ENCODE results near the gene C14orf119. TPM values are rescaled to one million over a fixed set of nuclear protein-coding genes. Genes with fewer than 3 reads are reported as not detected.

C14orf119 gene
- total and polyA plus RNA-seq, 3 donors from 2014 or later = 17.7 to 60.8 (median 26.9) TPM

DNA sequence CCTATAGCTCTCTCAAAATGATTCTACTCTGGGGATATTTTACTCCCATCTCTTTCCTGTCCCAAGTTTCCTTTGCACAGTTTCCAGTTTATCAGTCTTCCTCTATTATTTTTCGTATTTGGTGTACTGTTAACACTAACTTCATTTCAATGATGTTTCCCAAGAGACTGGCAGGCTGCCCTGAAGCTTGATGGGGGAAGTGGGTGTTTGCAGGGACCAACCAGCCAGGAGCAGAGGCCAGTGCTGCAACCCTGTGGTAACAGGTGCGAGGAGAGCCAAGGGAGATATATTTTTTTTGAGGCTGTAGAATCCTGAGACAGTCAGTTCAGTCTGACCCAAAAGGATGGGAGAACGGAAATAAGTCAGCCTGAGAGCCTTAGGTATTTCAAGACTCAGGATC, 35.6 kb downstream of the C14orf119 start:
- intact Hi-C loops (cut with DNase I; ENCODE audit: low total_unique reads) = no loop called here
- no peak overlapping the region for H3K27ac ChIP-seq
- no peak for TF ChIP-seq POLR2A (IDR thresholded peaks at IDR 0.05)
- TF ChIP-seq, protein P1, sequence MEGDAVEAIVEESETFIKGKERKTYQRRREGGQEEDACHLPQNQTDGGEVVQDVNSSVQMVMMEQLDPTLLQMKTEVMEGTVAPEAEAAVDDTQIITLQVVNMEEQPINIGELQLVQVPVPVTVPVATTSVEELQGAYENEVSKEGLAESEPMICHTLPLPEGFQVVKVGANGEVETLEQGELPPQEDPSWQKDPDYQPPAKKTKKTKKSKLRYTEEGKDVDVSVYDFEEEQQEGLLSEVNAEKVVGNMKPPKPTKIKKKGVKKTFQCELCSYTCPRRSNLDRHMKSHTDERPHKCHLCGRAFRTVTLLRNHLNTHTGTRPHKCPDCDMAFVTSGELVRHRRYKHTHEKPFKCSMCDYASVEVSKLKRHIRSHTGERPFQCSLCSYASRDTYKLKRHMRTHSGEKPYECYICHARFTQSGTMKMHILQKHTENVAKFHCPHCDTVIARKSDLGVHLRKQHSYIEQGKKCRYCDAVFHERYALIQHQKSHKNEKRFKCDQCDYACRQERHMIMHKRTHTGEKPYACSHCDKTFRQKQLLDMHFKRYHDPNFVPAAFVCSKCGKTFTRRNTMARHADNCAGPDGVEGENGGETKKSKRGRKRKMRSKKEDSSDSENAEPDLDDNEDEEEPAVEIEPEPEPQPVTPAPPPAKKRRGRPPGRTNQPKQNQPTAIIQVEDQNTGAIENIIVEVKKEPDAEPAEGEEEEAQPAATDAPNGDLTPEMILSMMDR (IDR thresholded peaks at IDR 0.05) = no peak
- 69 to 74% methylated on average over 3 of the region's 3 CpGs for WGBS, 2 donors
- H3K36me3 ChIP-seq (ENCODE audit: low read depth, missing control alignments) = no peaks in the 10 kb centered on the region
- H3K4me3 ChIP-seq = no peak overlapping the region
- DNase-seq = no peak
- H3K9me3 ChIP-seq = no peaks in the 10 kb centered on the region
- H3K27me3 ChIP-seq = no peaks in the 10 kb centered on the region
- H3K4me1 ChIP-seq = peaks cover 7% of the 10 kb centered on the region

DNA sequence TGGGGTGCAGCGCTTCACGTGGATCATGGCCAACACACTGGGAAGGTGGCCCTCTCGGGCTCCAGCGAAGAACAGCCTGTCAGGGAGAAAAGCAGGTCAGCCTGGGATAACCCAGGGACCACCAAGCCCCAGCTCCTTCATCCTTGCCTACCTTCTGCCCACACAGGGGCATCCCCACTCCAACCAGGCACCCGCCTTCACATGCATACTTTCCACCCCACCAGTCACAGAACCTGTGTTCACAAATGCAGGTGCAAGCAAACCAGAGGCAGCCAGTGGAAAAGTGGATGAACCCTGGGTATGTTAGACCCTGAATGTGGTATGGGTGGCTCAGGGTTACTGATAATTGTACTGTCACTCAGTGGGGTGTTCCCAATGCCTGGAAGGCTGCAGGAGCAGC, 36.2 kb downstream of the C14orf119 start:
- TF ChIP-seq, protein P1 (IDR thresholded peaks at IDR 0.05) = no peak
- TF ChIP-seq POLR2A (IDR thresholded peaks at IDR 0.05) = no peak
- H3K4me1 ChIP-seq = peaks cover under 1% of the 10 kb centered on the region
- intact Hi-C loops (cut with DNase I; ENCODE audit: low total_unique reads) = no loop called here
- WGBS, 2 donors = 89 to 96% methylated on average over 4 to 5 of the region's 5 CpGs
- H3K9me3 ChIP-seq = no peaks in the 10 kb centered on the region
- no peaks in the 10 kb centered on the region for H3K36me3 ChIP-seq (ENCODE audit: low read depth, missing control alignments)
- no peak overlapping the region for H3K27ac ChIP-seq
- no peak overlapping the region for H3K4me3 ChIP-seq
- no peaks in the 10 kb centered on the region for H3K27me3 ChIP-seq
- no peak for DNase-seq

DNA sequence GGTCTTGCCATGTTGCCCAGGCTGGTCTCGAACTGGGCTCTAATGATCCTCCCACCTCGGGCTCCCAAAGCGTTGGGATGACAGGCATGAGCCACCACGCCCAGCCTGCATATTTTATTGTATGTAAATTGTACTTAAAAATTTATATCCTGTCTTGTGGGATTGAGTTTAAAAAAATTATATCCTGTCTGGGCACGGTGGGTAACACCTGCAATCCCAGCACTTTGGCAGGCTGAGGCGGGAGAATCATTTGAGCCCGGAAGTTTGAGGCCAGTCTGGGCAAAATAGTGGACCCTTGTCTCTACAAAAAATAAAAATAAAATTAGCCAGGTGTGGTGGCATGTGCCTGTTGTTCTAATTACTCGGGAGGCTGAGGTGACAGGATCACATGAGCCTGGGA, 37.7 kb downstream of the C14orf119 start:
- H3K4me3 ChIP-seq = no peak overlapping the region
- intact Hi-C loops (cut with DNase I; ENCODE audit: low total_unique reads) = no loop called here
- H3K27ac ChIP-seq = no peak overlapping the region
- TF ChIP-seq, protein P1 (IDR thresholded peaks at IDR 0.05) = no peak
- no peak for TF ChIP-seq POLR2A (IDR thresholded peaks at IDR 0.05)
- H3K36me3 ChIP-seq (ENCODE audit: low read depth, missing control alignments) = no peaks in the 10 kb centered on the region
- no peaks in the 10 kb centered on the region for H3K9me3 ChIP-seq
- no peaks in the 10 kb centered on the region for H3K4me1 ChIP-seq
- 90 to 97% methylated on average over 8 of the region's 8 CpGs for WGBS, 2 donors
- H3K27me3 ChIP-seq = no peaks in the 10 kb centered on the region
- no peak for DNase-seq

DNA sequence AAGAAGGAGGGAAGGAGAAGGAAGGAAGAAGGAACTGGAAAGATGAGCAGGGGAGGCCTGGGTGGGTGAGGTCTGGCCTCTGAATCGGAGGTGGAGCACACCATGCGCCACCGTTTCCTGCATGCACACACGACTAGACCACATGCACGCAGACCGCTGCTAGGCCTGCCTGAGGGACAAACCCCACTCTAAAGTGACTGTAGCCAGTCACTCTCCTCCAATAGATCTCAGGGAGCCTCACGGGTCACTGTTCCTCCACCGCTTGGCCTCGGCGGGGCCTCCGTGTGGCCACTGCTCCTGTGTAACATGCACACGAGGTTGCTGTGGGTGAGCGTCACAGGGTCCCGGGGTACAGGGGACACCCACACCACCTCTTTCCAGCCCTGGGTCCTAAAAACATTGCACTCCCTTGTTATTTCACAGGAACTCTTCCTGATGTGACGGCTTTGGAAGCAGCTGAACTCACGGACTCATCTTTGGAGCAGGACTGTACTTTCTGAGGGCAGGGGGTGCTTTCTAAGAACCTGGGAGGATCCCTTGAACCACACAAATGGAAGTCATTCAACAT, 41.3 kb downstream of the C14orf119 start:
- Histone ChIP-seq H3K36me3 (ENCODE audit: low read depth, missing control alignments) (no peaks in the 10 kb centered on the region), H3K27me3 (no peaks in the 10 kb centered on the region), H3K4me3 (no peak overlapping the region), H3K4me1 (no peaks in the 10 kb centered on the region), H3K9me3 (no peaks in the 10 kb centered on the region), H3K27ac (no peak overlapping the region)
- WGBS, 2 donors = 91 to 92% methylated on average over 12 to 16 of the region's 16 CpGs
- intact Hi-C loops (cut with DNase I; ENCODE audit: low total_unique reads) = no loop called here
- TF ChIP-seq, protein P1 (IDR thresholded peaks at IDR 0.05) = no peak
- no peak for TF ChIP-seq POLR2A (IDR thresholded peaks at IDR 0.05)
- DNase-seq = no peak

DNA sequence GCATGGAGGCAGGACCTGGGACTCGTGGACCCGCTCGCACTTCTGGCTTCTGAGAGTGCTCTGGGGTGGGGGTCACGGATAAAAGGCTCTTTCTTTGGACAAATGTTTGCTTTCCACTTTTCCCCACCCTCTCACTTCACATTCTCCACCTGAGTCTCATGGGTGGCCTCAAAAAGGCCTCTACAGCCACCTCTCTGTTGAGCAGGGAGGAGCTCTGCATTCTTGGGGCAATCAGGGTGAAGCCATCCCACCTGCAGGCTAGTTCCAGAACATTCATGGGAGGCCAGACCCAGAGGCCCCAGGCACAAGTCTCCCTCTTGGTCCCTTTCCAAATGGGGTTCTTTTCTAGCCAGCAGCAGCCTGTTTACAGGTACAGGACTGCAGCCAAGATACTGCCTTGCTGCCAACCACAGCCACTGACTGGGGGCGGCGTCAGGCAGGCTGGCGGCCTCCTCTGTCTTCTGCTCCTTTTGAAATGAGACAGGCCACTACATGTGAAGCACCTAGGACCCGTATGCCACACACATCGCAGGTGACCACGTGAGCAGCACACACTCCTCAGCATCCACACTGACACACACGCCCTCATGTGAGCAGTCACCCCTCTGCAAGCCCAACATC, 42.0 kb downstream of the C14orf119 start:
- no peak for DNase-seq
- Histone ChIP-seq H3K4me3 (no peak overlapping the region), H3K4me1 (no peaks in the 10 kb centered on the region), H3K27ac (no peak overlapping the region), H3K36me3 (ENCODE audit: low read depth, missing control alignments) (no peaks in the 10 kb centered on the region), H3K9me3 (no peaks in the 10 kb centered on the region), H3K27me3 (no peaks in the 10 kb centered on the region)
- intact Hi-C loops (cut with DNase I; ENCODE audit: low total_unique reads) = no loop called here
- WGBS, 2 donors = 84 to 95% methylated on average over 9 to 11 of the region's 11 CpGs
- TF ChIP-seq POLR2A (IDR thresholded peaks at IDR 0.05) = no peak
- TF ChIP-seq, protein P1 (IDR thresholded peaks at IDR 0.05) = no peak
